Ovary (tissue), 9 donors: ENCODE results near the gene CPT1B. TPM values are rescaled to one million over a fixed set of nuclear protein-coding genes. Genes with fewer than 3 reads are reported as not detected.

Source experiments
- DNase-seq, 5 donors: peaks; one replicate each; pipeline ENCODE4 v3.0.0-alpha.2; 2019 to 2020
- H3K27ac ChIP-seq, 2 donors: fragments of 200-600 bp; one replicate each; pipeline versions ENCODE4 v1.5.1 to v1.8.0; 2019 to 2022
- H3K27me3 ChIP-seq: fragments of 200-600 bp; one replicate; pipeline ENCODE4 v1.8.0; 2022
- H3K36me3 ChIP-seq: fragments of 200-600 bp; sonication (generic); one replicate; pipeline ENCODE4 v1.5.1; 2019
- H3K4me1 ChIP-seq: one replicate; pipeline ENCODE4 v1.8.1; 2013; ENCODE audit warnings: mild to moderate bottlenecking, moderate library complexity; ENCODE audit not compliant: insufficient read depth
- H3K4me3 ChIP-seq: fragments of 200-600 bp; sonication (generic); one replicate; pipeline ENCODE4 v1.5.1; 2017
- H3K9me3 ChIP-seq, 2 donors: fragments of 200-600 bp in 1 of 2; sonication (generic) in 1 of 2; one replicate each; pipeline versions ENCODE4 v1.5.1 to v1.8.1; 2013 to 2019; ENCODE audit warnings: mild to moderate bottlenecking in 1 of 2, moderate library complexity in 1 of 2
- EP300 ChIP-seq: sonication (generic); formaldehyde crosslinking; IDR thresholded peaks from one replicate; pipeline ENCODE4 v1.6.1; 2017; ENCODE audit warnings: antibody characterized with exemption
- POLR2A ChIP-seq: fragments of 450-650 bp; IDR thresholded peaks from one replicate; pipeline ENCODE4 v1.6.1; 2017; ENCODE audit warnings: antibody characterized with exemption, mild to moderate bottlenecking, moderate library complexity
- WGBS, 3 donors: extraction: QIAGEN DNeasy Blood & Tissue Kit in 1 of 3; methylation state at CpG; one replicate each; pipeline versions ENCODE4 v1.1.5 to v1.1.7; 2013 to 2017; 5-methylcytosine and 5-hydroxymethylcytosine counted together
- intact Hi-C, 4 donors: fragments of 100-400 bp; cut with DNase I; formaldehyde crosslinking; loops; one replicate each; pipeline versions ENCODE4 v1.11.0 to v1.15.1; 2022 to 2023
- polyA plus RNA-seq, 2 donors: library from polyadenylated mRNA; stranded (reverse); fragments of 200-250 nt in 1 of 2; fragments of 350-450 nt in 1 of 2; fragmentation: Illumina TruSeq in 1 of 2; extraction: RNeasy Lipid Tissue Mini Kit (QIAGEN cat#74804) in 1 of 2; gene quantifications; one replicate each; pipeline ENCODE4 v1.2.3, GENCODE V29; 2013 to 2014
- total RNA-seq, 7 donors: library from RNA; depleted of rRNA in 2 of 7; stranded (reverse); fragments of >200 nt in 2 of 7; fragmentation: NEBNext Ultra II Directional in 3 of 7; extraction: Animal tissue kit (Norgen Biotek cat#: 25700) in 3 of 7; gene quantifications; one replicate each; pipeline versions ENCODE4 v1.1.0 to v1.2.4, GENCODE V29; 2016 to 2023
- TF ChIP-seq, protein P1 (sequence below), 3 donors: fragments of 450-650 bp in 2 of 3; fragments of 200-600 bp in 1 of 3; IDR thresholded peaks; one replicate each; pipeline versions ENCODE4 v1.5.1 to v1.8.0; 2016 to 2022; ENCODE audit warnings: antibody characterized with exemption in 3 of 3, mild to moderate bottlenecking in 1 of 3
- donor health status: DM: no; HTN: no; CAD: no; lungs with moderate emphysema.
- donor health status: DM: no; HTN: no; CAD: no.
- donor health status: Bipolar disorder and iron deficiency.
- donor health status: DM: yes; HTN: yes; CAD: no.
- donor health status: DM: no; HTN: no; CAD: no.
- donor health status: DM: yes; HTN: yes; CAD: no.

Gene CPT1B
- total and polyA plus RNA-seq, 9 donors = 2.5 to 10.6 (median 4.4) TPM

GRCh38 chr22:50528682-50529415 is 49.4 kb downstream of the CPT1B start:
- 37 to 47% (median 42%) methylated on average over 13 to 15 of the region's 15 CpGs for WGBS, 3 donors
- Histone ChIP-seq H3K36me3 (no peaks in the 10 kb centered on the region), H3K9me3 (no peaks in the 10 kb centered on the region), H3K27ac (no peak overlapping the region), H3K27me3 (peaks cover 6% of the 10 kb centered on the region), H3K4me1 (peaks cover 30% of the 10 kb centered on the region), H3K4me3 (no peak overlapping the region)
- intact Hi-C loops = loop anchor here in 2 of 4 donors (10.0 kb wide), 2 partner anchors 274 to 284 kb away; partner anchors contain the start of genes HDAC10 (in 1 of the 2) and TUBGCP6 (in 1 of the 2)
- no peak for DNase-seq
- TF ChIP-seq, protein P1, sequence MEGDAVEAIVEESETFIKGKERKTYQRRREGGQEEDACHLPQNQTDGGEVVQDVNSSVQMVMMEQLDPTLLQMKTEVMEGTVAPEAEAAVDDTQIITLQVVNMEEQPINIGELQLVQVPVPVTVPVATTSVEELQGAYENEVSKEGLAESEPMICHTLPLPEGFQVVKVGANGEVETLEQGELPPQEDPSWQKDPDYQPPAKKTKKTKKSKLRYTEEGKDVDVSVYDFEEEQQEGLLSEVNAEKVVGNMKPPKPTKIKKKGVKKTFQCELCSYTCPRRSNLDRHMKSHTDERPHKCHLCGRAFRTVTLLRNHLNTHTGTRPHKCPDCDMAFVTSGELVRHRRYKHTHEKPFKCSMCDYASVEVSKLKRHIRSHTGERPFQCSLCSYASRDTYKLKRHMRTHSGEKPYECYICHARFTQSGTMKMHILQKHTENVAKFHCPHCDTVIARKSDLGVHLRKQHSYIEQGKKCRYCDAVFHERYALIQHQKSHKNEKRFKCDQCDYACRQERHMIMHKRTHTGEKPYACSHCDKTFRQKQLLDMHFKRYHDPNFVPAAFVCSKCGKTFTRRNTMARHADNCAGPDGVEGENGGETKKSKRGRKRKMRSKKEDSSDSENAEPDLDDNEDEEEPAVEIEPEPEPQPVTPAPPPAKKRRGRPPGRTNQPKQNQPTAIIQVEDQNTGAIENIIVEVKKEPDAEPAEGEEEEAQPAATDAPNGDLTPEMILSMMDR (IDR thresholded peaks at IDR 0.05) = no peak
- TF ChIP-seq EP300 = no peak
- TF ChIP-seq POLR2A = no peak

GRCh38 chr22:50527921-50528681 is 50.1 kb downstream of the CPT1B start:
- WGBS, 3 donors = 85 to 90% (median 86%) methylated on average over 18 of the region's 18 CpGs
- Histone ChIP-seq H3K4me3 (no peak overlapping the region), H3K36me3 (no peaks in the 10 kb centered on the region), H3K4me1 (peaks cover 30% of the 10 kb centered on the region), H3K27ac (no peak overlapping the region), H3K9me3 (no peaks in the 10 kb centered on the region), H3K27me3 (peaks cover 6% of the 10 kb centered on the region)
- intact Hi-C loops = loop anchor here in 2 of 4 donors (10.0 kb wide), 2 partner anchors 273 to 283 kb away; partner anchors contain the start of genes HDAC10 (in 1 of the 2) and TUBGCP6 (in 1 of the 2)
- no peak for TF ChIP-seq EP300
- TF ChIP-seq, protein P1 (IDR thresholded peaks at IDR 0.05) = no peak
- TF ChIP-seq POLR2A = no peak
- no peak for DNase-seq

- Histone ChIP-seq H3K36me3 (no peaks in the 10 kb centered on the region), H3K9me3 (no peaks in the 10 kb centered on the region), H3K4me1 (peaks cover 27% of the 10 kb centered on the region), H3K27ac (peak overlapping the region in 1 of 2 donors; percentile 87), H3K27me3 (peaks cover 6% of the 10 kb centered on the region), H3K4me3 (peak overlapping the region; percentile 55)
- TF ChIP-seq POLR2A (no peak), EP300 (no peak)
- TF ChIP-seq, protein P1 (IDR thresholded peaks at IDR 0.05) = no peak
- peak in 2 of 5 donors; percentile 46 to 51 for DNase-seq
- WGBS, 3 donors = 58 to 63% (median 63%) methylated on average over 29 of the region's 29 CpGs
- intact Hi-C loops = loop anchor here in 2 of 4 donors (10.0 kb wide), 2 partner anchors 272 to 282 kb away; partner anchors contain the start of genes HDAC10 (in 1 of the 2) and TUBGCP6 (in 1 of the 2)
These were observed 51.1 kb downstream of the CPT1B start for GRCh38 chr22:50526834-50527801.
